Fibroblast of skin of left biceps (primary cell): ENCODE data around the gene LMBRD2.
"Not testable (repeated sequence)": the region's sequence is repeated elsewhere in the genome, so short reads cannot be mapped to it uniquely, and the experiment has no call there.

Experiments
- DNase-seq, 2 experiments: peaks; one replicate each; pipeline ENCODE4 v3.0.0-alpha.2; 2013; ENCODE audit warnings: low read depth in 2 of 2

The LMBRD2 gene

GRCh38 chr5:36151434-36152323 lies at the start of gene LMBRD2, which contains the start of gene SKP2:
LMBRD2 (minus strand) TSS chr5:36151887; CDS start chr5:36143349, 8,538 bp downstream.
SKP2 (plus strand) TSS chr5:36152111; CDS start chr5:36152263, 152 bp downstream.
- DNase-seq, result peak; percentile 93 to 94

- DNase-seq, result no peak
Observed at GRCh38 chr5:36200513-36200912, 48.8 kb upstream of the LMBRD2 start.

GRCh38 chr5:36199620-36200019 lies 47.9 kb upstream of the LMBRD2 start:
- no peak for DNase-seq

- not testable (repeated sequence) for DNase-seq
Observed at GRCh38 chr5:36198783-36199182, 47.1 kb upstream of the LMBRD2 start.

GRCh38 chr5:36198281-36198680 lies 46.6 kb upstream of the LMBRD2 start:
- no peak for DNase-seq

- DNase-seq, result no peak
Observed at GRCh38 chr5:36193746-36194145, 42.1 kb upstream of the LMBRD2 start.

- DNase-seq, result not testable (repeated sequence)
Observed at GRCh38 chr5:36184408-36184807, 32.7 kb upstream of the LMBRD2 start.

- DNase-seq, result no peak
Observed at GRCh38 chr5:36181774-36182173, 30.1 kb upstream of the LMBRD2 start.

GRCh38 chr5:36180556-36181350 lies 29.1 kb upstream of the LMBRD2 start:
- no peak for DNase-seq

- no peak for DNase-seq
Observed at GRCh38 chr5:36179950-36180349, 28.3 kb upstream of the LMBRD2 start.

GRCh38 chr5:36178524-36178890 lies 26.8 kb upstream of the LMBRD2 start:
- DNase-seq, result no peak

- DNase-seq, result no peak
Observed at GRCh38 chr5:36177715-36178523, 26.2 kb upstream of the LMBRD2 start.

GRCh38 chr5:36177154-36177553 lies 25.5 kb upstream of the LMBRD2 start:
- no peak for DNase-seq

GRCh38 chr5:36175043-36175442 lies 23.4 kb upstream of the LMBRD2 start:
- no peak for DNase-seq

- DNase-seq, result no peak
Observed at GRCh38 chr5:36174119-36174518, 22.4 kb upstream of the LMBRD2 start.

- no peak for DNase-seq
Observed at GRCh38 chr5:36173426-36173825, 21.7 kb upstream of the LMBRD2 start.

- no peak for DNase-seq
Observed at GRCh38 chr5:36172599-36172998, 20.9 kb upstream of the LMBRD2 start.

GRCh38 chr5:36170832-36171424 lies 19.2 kb upstream of the LMBRD2 start:
- no peak for DNase-seq

GRCh38 chr5:36168737-36169136 lies 17.1 kb upstream of the LMBRD2 start:
- no peak for DNase-seq

- DNase-seq, result no peak
Observed at GRCh38 chr5:36164461-36164860, 12.8 kb upstream of the LMBRD2 start.

GRCh38 chr5:36162810-36163486 lies 11.3 kb upstream of the LMBRD2 start:
- no peak for DNase-seq
